ENCODE results near the gene GALR2.
"Not testable (repeated sequence)": the region's sequence is repeated elsewhere in the genome, so short reads cannot be mapped to it uniquely, and the experiment has no call there.

GALR2 gene

DNA sequence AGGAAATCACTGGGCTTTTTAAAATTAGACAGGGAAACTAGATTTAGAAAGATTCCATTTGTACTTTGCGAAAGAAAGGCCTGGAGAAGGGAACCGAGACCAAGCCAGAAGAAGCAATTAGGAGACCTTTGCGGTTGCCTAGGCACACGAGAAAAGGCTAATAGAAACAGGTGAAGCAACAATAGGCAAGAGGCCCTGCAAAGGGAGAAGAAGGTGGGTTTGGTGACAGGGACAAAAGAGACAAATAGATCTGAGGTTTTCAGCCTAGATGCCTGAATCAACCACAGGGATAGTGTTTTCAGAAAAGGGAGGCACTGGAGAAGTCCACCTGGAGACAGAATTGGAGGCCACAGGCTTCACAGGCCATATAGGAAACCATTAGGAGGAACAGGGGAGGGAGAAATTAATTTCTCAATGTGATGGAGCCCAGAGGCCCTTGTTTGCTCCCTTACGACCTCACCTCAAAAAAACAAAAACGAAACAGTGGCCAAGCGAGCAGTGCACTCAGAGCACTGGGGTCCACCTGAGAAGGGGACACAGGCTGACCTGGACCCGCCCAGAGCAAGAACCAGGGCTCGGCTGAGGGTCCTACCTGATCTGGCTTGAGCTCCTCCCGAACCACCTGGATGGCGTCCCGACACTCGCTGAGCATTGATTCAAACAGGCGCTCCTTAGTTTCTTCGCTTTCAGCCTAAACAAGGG, 24.6 kb upstream of the GALR2 start:
- DNase-seq (ENCODE audit: low read depth, low spot score): no peak

DNA sequence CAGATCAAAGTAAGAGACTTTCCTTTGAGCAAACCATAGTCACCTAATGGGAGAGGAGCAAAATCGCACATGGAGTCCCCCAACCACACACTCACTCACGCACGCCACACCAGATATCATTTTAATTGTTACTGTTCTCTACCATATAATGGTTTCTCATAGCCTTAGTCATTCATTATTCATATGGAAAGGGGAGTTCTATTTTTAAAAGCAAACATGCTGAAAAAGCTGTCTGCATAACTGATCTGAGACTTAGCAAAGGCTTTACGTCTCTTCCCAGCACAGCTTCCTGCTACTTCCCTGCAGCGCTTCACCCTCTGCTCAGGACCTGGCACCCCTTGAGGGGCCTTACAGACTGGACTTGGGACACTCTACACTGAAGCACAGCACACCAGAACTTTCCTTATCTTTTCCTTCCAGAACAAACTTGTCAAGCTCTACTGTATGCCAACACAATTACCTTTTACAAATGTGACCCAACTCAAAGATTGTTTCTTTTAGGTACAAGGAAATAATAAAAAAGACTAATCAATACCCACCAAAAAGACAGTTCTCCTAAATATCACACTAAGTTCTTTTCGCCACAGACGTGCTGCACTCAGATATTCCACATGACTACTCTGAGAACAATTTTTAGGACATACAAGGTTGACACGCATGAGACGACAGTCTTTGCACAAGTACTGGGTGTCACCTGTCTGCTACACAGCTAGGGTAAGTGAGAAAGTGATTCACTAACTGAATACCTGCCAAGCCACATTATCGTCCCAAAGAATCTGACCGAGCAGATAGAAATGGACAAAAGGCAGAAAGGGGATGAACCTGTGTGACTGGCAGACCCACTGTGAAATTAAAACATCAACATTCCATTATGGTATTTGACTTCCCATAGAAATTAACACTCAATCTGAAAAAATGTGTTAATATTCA, 23.8 kb upstream of the GALR2 start:
- DNase-seq (ENCODE audit: low read depth, low spot score): no peak

GRCh38 chr17:76051561-76051960, 23.0 kb upstream of the GALR2 start:
- no peak for DNase-seq (ENCODE audit: low read depth, low spot score)

DNA sequence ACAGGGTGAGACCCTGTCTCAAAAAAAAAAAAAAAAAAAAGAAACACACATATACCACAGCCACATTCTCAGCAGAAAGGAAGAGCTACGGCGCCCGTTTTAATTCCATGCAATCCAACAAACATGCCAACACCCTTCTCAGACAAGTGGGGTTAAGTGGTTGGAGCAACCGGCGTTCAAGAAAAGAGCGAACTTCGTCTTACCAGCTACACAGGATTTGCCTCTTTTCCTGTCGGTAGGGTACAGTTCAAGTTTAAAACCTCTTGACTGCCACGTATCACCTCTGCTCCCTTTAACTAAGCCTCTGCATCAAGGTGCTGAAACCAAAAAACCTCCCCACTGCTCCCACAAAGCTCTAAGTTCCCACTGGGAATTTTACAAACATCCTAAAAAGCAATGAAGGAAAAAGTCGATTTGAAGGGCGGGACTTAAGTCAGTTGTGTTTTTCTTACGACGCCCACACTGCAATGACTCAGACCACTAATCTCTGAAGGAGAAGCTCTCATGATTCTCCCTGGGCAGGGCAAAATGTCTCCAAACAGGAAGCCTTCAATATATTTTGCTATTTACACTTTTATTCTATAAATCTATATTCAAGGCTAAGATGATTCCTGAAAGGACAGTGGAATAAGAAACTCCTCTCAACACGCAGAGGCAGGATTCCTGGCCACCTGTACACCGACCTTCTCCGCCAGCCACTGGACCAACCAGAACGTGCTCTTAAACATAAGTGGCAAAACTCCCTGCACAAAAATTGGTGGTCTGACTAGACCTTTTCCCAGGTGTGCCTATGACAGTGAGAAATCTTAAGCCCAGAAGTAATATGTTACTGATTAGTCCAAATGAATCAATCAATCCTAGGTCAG, 21.1 kb upstream of the GALR2 start:
- DNase-seq (ENCODE audit: low read depth, low spot score): no peak

DNA sequence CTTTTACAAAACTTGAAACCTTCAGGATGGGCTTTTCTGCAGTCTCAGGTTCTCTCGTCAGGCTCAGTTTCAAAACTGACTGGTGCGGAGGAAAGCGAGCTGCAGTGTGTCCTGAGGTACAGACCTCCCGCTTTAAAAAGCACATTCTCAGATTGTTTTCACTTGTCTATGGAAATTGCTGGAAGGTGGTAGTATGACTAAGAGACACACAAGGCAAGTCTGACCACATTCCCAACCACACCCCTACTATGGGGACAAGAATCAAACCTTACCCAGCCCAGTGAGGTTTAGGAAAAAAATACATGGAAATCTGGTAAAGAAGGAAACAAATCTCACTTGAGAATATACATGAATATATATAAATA, 20.5 kb upstream of the GALR2 start:
- DNase-seq (ENCODE audit: low read depth, low spot score): no peak

DNA sequence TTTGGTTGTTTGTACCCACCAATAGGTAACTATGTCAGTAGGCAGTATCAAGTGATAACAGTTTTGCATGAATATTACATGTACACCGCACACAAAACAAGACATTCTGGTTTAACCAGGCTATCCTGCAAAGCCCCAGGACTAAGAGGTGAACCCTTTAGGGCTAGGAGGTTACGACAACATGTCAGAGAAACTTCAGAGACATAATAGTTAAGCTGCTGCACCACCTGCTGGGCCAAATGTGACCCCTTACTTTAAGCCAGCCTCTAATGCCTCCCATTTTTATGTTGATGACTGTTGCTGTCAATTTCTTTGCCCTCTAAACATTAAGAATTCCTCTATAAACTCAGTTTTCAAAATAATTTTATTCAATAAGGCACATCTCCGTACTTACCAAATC, 17.7 kb upstream of the GALR2 start:
- DNase-seq (ENCODE audit: low read depth, low spot score): no peak

DNA sequence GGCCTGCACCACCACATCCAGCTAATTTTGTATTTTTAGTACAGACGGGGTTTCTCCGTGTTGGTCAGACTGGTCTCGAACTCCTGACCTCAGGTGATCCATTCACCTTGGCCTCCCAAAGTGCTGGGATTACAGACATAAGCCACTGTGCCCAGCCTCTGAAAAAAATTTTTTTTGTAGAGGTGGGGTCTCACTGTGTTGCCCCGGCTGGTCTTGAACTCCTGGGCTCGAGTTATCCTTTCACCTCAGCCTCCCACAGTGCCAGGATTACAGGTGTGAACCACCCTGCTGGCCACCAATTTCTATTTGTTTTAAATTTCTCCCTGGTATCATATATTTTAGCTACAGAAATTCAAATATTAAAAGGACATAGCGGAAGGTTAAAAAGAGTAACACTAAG, 16.3 kb upstream of the GALR2 start:
- not testable (repeated sequence) for DNase-seq (ENCODE audit: low read depth, low spot score)

- peak; percentile 20 for DNase-seq (ENCODE audit: low read depth, low spot score)
These were observed 10.6 kb upstream of the GALR2 start for GRCh38 chr17:76063875-76064546.

GRCh38 chr17:76065775-76066174, 8.8 kb upstream of the GALR2 start:
- no peak for DNase-seq (ENCODE audit: low read depth, low spot score)

- DNase-seq (ENCODE audit: low read depth, low spot score): no peak
These were observed 2.9 kb upstream of the GALR2 start for GRCh38 chr17:76071531-76072147.

DNA sequence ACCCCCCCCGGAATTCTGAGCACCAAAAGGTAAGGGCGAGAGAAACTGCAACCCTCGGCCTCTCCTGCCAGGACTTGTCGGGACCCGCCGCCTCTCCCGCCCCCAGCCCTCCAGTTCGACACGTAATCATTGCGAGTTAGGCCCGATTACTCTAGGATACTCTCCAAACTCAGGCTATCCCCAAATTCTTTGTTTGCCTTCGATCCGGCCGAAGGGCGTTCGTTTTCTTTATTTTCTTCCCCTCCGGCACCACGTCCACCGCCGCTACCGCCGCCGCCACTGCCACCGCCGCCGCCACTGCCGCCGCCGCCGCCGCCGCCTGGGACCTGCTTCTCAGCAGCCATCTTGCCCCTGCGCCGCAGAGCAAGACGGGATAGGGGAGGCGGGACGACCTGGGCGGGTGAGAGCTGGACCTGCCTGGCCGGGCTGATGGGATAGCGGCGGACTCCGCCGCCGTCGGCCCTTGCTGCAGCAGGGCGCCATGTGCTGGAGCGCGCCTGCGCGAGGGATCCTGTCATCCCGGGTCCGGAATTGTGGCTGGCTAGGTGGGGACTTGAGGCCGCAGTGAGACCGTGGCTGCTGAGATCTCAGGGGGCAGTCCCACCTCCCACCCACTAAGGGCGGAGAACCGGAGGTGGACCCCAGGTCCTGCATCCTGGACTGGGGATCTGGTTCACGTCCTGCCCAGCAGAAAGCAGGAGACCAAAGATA, 2.3 kb upstream of the GALR2 start, which contains the start of gene SRP68:
Gene SRP68 (minus strand): TSS at position 370 of the 711 bp plus-strand sequence. CDS start 26 bp downstream, at position 344.
- peak; percentile 66 for DNase-seq (ENCODE audit: low read depth, low spot score)

DNA sequence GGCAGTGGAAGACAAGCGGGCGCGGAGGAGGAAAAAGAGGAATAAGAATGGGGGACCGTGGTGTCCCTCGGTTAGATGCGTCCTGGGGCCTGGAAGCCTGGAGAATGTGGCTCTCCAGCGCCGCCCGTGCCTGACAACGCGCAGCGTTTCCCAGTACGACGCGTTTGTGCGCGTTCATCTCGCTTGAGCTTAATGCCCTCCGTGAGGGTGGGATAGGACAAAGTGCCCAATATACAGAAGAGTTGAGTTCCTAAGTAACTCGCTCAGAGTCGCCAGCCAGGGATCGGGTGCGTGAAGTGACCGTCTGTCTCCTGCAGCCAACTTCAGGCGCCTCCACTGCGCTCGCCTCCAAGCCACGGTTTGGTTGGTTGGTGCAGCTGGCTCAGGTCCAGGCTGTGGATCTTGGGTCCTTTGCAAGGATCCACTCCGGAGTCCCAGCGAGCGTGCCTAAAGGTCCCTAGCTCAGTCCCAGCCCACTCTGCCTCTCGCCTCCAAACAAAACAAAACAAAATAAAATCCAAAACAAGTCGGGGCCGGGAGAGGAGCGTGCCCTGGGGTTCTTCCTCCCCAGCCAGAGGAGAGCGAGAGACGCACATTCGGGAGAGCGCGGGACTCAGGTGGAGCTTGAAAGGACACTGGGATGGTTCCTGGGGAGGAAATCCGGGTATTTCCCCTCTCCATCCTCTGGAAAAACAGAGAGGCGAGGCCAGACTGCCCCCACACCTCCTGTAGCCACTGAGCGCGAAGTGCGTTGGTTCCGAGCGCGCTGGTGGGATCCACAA, 974 bp downstream of the GALR2 start:
- DNase-seq (ENCODE audit: low read depth, low spot score): no peak

GRCh38 chr17:76076146-76076764, 1.7 kb downstream of the GALR2 start:
- no peak for DNase-seq (ENCODE audit: low read depth, low spot score)

DNA sequence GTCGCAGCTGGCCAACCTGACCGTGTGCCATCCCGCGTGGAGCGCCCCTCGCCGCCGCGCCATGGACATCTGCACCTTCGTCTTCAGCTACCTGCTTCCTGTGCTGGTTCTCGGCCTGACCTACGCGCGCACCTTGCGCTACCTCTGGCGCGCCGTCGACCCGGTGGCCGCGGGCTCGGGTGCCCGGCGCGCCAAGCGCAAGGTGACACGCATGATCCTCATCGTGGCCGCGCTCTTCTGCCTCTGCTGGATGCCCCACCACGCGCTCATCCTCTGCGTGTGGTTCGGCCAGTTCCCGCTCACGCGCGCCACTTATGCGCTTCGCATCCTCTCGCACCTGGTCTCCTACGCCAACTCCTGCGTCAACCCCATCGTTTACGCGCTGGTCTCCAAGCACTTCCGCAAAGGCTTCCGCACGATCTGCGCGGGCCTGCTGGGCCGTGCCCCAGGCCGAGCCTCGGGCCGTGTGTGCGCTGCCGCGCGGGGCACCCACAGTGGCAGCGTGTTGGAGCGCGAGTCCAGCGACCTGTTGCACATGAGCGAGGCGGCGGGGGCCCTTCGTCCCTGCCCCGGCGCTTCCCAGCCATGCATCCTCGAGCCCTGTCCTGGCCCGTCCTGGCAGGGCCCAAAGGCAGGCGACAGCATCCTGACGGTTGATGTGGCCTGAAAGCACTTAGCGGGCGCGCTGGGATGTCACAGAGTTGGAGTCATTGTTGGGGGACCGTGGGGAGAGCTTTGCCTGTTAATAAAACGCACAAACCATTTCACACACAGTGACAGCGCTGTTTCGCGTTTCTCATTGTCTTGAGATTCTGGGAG, 2.4 kb downstream of the GALR2 start:
- no peak for DNase-seq (ENCODE audit: low read depth, low spot score)

- DNase-seq (ENCODE audit: low read depth, low spot score): no peak
These were observed 3.1 kb downstream of the GALR2 start for GRCh38 chr17:76077584-76078110.

- not testable (repeated sequence) for DNase-seq (ENCODE audit: low read depth, low spot score)
These were observed 3.8 kb downstream of the GALR2 start for GRCh38 chr17:76078370-76078769.

GRCh38 chr17:76078860-76079534, 4.4 kb downstream of the GALR2 start, which contains the start of gene ZACN:
Gene ZACN (plus strand): TSS chr17:76079182. CDS start chr17:76079265, 83 bp downstream.
- no peak for DNase-seq (ENCODE audit: low read depth, low spot score)
